NOMO-1 treated with DMSO at 0.1 percent for 48 hours (cell line): ENCODE results near the gene TRIM44.
"Not testable (repeated sequence)": the region's sequence is repeated elsewhere in the genome, so short reads cannot be mapped to it uniquely, and the experiment has no call there.

Experiments used
- DNase-seq: peaks from one replicate; lab custom pipeline; 2025; ENCODE audit not compliant: unreplicated experiment; lab: John Stamatoyannopoulos, UW

Gene TRIM44

DNA sequence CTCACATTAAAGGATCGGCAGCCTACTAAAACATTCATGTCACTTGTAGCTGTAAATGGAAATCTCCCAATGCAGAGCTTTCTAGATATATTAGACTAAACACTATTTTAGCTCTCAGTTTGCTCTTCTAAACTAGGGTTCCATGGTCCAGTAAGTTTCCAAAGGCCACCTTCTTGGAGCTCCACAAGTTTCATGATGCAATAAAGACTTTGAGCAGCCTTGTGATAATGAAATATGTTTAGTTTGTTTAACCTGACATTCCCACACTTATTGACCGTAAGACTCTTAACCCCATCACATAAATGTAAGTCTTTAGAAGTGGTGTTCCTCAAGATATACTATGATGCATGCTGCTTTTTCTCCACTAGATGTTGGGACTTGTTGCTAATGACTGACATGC is 87.7 kb downstream of the TRIM44 start:
- DNase-seq, result no peak

GRCh38 chr11:35750981-35751663 is 88.5 kb downstream of the TRIM44 start:
- no peak for DNase-seq

DNA sequence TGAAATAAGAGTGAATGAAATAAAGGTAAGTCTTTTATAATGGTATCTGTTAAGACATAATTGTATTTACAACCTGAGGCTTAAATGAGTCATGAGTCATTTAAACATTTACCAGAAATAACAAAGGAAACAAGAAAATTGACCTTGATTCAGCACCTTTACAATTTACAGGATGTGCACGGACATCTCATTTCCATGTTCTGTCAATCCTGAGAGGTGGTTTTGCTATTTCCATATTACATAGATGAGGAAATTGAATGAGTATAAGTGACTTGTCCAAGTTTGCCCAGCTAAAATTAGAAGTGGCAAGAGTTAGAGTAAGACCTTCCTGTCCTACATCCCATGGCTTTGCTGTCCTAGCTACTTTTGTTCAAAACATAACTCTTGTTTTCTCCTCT is 89.1 kb downstream of the TRIM44 start:
- DNase-seq, result no peak

DNA sequence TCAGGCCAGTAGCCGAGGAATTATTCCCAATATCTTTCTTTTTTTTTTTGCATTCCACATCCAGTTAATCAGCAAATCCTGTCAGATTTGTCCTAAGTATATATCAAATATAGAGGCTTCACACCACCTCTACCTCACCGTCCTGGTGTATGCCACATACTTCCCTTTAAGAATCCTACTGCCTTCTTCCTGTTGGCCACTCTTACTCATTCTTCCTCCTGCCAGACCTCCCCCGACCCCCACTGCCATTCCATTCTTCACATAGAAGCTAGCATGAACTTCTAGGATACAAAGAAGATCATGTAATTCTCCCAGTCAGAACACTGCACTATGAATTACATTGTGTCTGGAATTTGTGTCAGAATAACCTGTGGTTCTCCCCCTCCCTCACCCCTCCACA is 89.5 kb downstream of the TRIM44 start:
- no peak for DNase-seq

GRCh38 chr11:35753573-35753972 is 91.0 kb downstream of the TRIM44 start:
- DNase-seq, result not testable (repeated sequence)

DNA sequence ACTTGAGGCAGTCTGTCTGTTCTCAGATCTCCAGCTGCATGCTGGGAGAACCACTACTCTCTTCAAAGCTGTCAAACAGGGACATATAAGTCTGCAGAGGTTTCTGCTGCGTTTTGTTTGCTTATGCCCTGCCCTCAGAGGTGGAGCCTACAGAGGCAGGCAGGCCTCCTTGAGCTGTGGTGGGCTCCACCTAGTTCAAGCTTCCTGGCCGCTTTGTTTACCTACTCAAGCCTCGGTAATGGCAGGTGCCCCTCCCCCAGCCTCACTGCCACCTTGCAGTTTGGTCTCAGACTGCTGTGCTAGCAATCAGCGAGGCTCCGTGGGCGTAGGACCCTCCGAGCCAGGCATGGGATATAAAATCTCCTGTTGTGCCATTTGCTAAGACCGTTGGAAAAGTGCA is 97.4 kb downstream of the TRIM44 start:
- DNase-seq, result not testable (repeated sequence)

GRCh38 chr11:35761899-35762298 is 99.3 kb downstream of the TRIM44 start:
- DNase-seq, result no peak

- no peak for DNase-seq
Measured at GRCh38 chr11:35763301-35763700, 100.7 kb downstream of the TRIM44 start.

DNA sequence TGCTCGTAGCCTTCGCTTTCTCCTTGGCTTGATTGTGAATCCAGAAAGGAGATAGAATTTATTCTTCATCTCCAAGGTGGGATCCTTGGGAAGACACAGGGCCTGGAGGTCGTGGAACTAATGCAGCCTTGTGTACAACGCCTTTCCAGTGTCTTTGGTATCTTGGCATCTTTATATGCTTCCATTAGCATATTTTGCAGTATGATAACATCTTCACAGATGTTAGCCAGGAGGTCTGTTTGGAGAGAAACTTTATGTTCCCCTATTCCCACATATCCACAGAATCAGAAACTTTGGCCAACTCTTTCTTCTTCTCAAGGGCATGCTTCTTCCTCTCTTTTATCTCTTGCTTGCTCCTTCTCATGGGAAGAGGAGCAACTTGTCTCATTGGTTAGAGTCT is 101.2 kb downstream of the TRIM44 start:
- DNase-seq, result no peak

GRCh38 chr11:35764417-35764816 is 101.8 kb downstream of the TRIM44 start:
- no peak for DNase-seq

DNA sequence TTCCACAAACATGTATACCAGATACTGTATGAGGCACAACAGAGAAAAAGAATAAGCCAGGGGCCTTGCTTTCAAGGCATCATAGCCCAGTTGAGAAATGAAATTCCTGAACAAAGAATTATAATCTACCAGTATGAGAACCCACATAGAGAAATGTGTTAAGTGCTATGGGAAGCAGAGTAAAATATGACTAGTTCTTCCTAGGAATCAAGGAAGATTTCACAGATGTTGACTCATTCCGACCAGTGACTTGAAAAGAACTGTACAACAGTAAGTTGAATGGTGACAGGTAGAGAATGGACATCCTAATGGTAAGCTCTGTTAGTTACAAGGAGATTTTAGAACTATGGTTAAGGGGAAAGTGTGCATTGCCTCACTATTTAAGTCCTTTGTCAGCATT is 102.6 kb downstream of the TRIM44 start:
- DNase-seq, result no peak

- no peak for DNase-seq
Measured at GRCh38 chr11:35766651-35767050, 104.1 kb downstream of the TRIM44 start.

DNA sequence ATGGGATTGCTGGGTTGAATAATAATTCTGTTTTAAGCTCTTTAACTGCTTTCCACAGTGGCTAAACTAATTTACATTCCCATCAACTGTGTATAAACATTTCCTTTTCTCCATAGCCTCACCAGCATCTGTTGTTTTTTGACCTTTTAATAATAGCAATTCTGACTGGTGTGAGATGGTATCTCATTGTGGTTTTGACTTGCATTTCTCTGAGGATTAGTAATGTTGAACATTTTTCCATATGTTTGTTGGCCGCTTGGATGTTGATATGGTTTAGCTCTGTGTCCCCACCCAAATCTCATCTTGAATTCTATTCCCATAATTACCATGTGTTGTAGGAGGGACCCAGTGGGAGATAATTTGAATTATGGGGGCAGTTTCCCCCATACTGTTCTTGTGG is 107.8 kb downstream of the TRIM44 start:
- DNase-seq, result not testable (repeated sequence)

DNA sequence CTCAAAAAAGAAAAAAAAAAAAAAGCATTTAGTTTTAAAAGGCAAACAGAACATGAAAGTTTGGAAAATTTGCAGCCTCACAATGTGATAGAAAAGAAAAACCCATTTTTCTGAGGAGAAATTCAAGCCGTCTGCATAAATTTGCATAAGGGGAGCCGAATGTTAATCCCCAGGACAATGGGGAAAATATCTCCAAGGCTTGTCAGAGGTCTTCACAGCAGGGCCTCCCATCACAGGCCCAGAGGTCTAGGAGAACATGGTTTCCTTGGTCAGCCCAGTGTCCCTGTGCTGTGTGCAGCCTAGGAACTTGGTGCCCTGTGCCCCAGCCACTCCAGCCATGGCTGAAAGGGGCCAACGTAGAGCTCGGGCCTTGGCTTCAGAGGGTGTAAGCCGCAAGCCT is 109.1 kb downstream of the TRIM44 start:
- DNase-seq, result no peak

DNA sequence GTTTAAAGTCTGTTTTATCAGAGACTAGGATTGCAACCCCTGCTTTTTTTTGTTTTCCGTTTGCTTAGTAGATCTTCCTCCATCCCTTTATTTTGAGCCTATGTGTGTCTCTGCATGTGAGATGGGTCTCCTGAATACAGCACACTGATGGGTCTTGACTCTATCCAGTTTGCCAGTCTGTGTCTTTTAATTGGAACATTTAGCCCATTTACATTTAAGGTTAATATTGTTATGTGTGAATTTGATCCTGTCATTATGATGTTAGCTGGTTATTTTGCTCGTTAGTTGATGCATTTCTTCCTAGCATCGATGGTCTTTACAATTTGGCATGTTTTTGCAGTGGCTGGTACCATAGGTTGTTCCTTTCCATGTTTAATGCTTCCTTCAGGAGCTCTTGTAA is 114.7 kb downstream of the TRIM44 start:
- DNase-seq, result not testable (repeated sequence)

DNA sequence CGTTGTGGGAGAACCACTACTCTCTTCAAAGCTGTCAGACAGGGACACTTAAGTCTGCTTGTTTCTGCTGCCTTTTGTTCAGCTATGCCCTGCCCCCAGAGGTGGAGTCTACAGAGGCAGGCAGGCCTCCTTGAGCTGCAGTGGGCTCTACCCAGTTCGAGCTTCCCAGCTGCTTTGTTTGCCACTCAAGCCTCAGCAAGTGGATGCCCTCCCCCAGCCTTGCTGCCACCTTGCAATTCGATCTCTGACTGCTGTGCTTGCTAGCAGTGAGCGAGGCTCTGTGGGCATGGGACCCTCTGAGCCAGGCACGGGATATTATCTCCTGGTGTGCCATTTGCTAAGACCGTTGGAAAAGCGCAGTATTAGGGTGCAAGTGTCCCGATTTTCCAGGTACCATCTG is 116.4 kb downstream of the TRIM44 start:
- DNase-seq, result not testable (repeated sequence)

DNA sequence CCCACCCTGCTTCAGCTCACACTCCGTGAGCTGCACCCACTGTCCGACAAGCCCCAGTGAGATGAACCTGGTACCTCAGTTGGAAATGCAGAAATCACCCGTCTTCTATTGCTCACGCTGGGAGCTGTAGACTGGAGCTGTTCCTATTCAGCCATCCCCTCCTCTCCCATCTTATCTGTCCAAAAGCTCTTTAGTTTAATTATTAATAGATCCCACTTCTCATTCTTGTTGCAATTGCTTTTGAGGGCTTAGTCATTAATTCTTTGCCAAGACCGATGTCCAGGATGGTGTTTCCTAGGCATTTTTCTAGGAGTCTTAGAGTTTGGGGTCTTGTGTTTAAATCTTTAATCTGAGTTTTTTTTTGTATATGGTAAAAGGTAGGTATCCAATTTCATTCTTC is 116.8 kb downstream of the TRIM44 start:
- no peak for DNase-seq

DNA sequence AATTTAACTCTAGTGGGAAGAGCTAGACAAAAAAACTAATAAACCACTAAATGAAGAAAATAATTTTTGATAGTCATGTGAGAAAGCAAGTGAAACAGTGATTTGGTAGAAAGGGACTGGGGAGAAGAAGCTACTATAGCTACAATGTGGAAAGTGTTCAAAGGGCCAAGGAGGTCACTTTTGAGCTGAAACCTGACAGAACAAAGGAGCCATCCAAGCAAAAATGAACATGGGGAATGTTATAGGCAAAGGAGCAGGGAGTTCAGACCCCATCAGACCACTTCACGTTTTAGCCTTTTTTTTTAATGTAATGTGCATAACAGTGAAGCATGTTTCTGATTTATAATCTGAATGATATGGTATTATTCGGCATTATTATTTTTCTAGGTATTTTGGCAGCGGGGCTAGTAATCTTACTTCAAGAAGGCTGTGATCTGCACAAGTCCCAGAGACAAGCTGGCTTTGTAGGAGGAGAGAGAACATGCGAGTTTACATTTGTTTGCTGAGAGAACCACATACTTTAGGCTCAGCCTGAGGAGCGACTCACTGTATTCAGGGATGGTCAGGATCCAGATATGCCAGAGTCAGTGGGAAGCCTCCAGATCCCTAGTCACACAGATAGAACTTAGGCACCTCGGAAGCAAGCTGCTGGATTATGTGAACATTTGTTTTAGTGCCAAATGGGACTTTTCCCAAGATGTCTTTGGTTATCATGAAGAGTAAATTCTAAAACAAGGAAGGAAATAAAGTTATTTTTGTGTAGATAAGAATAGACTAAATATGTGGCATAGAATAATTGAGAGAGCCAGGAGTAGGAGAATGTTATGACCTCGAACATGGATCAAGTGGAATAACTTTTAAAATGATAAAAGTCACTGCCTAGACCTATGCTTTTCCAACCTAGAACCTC is 118.6 kb downstream of the TRIM44 start:
- no peak for DNase-seq

- DNase-seq, result no peak
Measured at GRCh38 chr11:35781861-35782470, 119.4 kb downstream of the TRIM44 start.

DNA sequence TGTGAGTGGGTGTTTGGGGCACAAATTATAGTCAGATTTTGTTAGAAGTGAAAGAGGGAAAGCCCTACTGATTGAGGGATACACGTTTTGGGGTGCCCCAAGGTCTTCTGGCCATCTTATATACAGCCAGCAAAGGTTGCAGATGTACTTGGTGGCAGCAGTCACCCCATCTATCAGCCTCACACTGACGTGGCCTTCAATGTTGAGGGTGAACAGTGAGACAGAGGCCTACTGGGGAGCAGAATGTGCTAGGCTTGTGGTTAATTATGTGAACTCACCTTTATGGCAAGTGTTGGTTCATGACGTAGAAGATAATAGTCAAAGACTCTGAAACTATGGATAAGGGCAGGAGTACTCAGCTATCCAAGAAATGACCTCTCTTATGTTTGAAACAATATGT is 121.2 kb downstream of the TRIM44 start:
- DNase-seq, result no peak

GRCh38 chr11:35784699-35785098 is 122.1 kb downstream of the TRIM44 start:
- DNase-seq, result no peak
